MM.1S (cell line): ENCODE results near the gene ANKS1B.

Experiments
- DNase-seq: peaks from one replicate; pipeline ENCODE4 v3.0.0-alpha.2; 2015
- H2AFZ ChIP-seq: fragments of 300-600 bp; sonication (generic); 2 replicates; pipeline ENCODE4 v1.6.0; 2016; ENCODE audit warnings: antibody characterized with exemption, low read length
- H3F3A ChIP-seq: fragments of 300-600 bp; sonication (generic); 2 replicates; pipeline ENCODE4 v1.6.1; 2016; ENCODE audit warnings: mild to moderate bottlenecking, antibody characterized with exemption, low read length, moderate library complexity, mixed read lengths; ENCODE audit not compliant: insufficient read depth
- H3K27ac ChIP-seq: fragments of 300-600 bp; sonication (generic); 2 replicates; pipeline ENCODE4 v1.5.1; 2016; ENCODE audit warnings: mild to moderate bottlenecking, low read length
- H3K27me3 ChIP-seq: fragments of 300-600 bp; sonication (generic); replicated peaks from 2 replicates; pipeline ENCODE4 v1.6.0; 2016; ENCODE audit warnings: low read length; ENCODE audit not compliant: insufficient read depth
- H3K36me3 ChIP-seq: fragments of 300-600 bp; sonication (generic); replicated peaks from 2 replicates; pipeline ENCODE4 v1.6.1; 2016; ENCODE audit warnings: mild to moderate bottlenecking, low read length, mixed read lengths; ENCODE audit not compliant: insufficient read depth
- H3K4me1 ChIP-seq: fragments of 300-600 bp; sonication (generic); 2 replicates; pipeline ENCODE4 v1.6.1; 2016; ENCODE audit warnings: low read length, mixed read lengths
- H3K4me2 ChIP-seq: fragments of 300-600 bp; sonication (generic); 2 replicates; pipeline ENCODE4 v1.6.0; 2016; ENCODE audit warnings: low read depth, low read length
- H3K4me3 ChIP-seq: fragments of 300-600 bp; sonication (generic); 2 replicates; pipeline ENCODE4 v1.5.1; 2016; ENCODE audit warnings: low read length, mixed read lengths
- H3K79me2 ChIP-seq: fragments of 300-600 bp; sonication (generic); 2 replicates; pipeline ENCODE4 v1.6.1; 2016; ENCODE audit warnings: mixed run types, low read length, mixed read lengths
- H3K9ac ChIP-seq: fragments of 300-600 bp; sonication (generic); 2 replicates; pipeline ENCODE4 v1.6.1; 2016; ENCODE audit warnings: low read length, mixed read lengths
- H3K9me2 ChIP-seq: fragments of 300-600 bp; sonication (generic); replicated peaks from 2 replicates; pipeline ENCODE4 v1.6.1; 2016; ENCODE audit warnings: mild to moderate bottlenecking, low read length, mixed read lengths; ENCODE audit not compliant: insufficient read depth
- H3K9me3 ChIP-seq: fragments of 300-600 bp; sonication (generic); replicated peaks from 2 replicates; pipeline ENCODE4 v1.6.1; 2016; ENCODE audit warnings: mild to moderate bottlenecking, low read length, mixed read lengths; ENCODE audit not compliant: insufficient read depth
- H4K20me1 ChIP-seq: fragments of 300-600 bp; sonication (generic); 2 replicates; pipeline ENCODE4 v1.6.1; 2016; ENCODE audit warnings: mild to moderate bottlenecking, low read length, moderate library complexity, mixed read lengths; ENCODE audit not compliant: insufficient read depth
- EZH2 ChIP-seq: fragments of 300-600 bp; sonication (generic); optimal IDR thresholded peaks from 2 replicates; pipeline ENCODE3; 2017; ENCODE audit warnings: low read depth, mild to moderate bottlenecking, antibody characterized with exemption, low read length, mixed read lengths
- EZH2phosphoT487 ChIP-seq: fragments of 300-600 bp; sonication (generic); IDR thresholded peaks from 2 replicates; pipeline ENCODE4 v1.6.1; 2018; ENCODE audit warnings: antibody characterized with exemption, low read length
- TF ChIP-seq, protein P1 (sequence below): fragments of 300-600 bp; sonication (generic); IDR thresholded peaks from 2 replicates; pipeline ENCODE4 v1.5.1; 2016; ENCODE audit warnings: antibody characterized with exemption, low read length, mixed read lengths

The ANKS1B gene

DNA sequence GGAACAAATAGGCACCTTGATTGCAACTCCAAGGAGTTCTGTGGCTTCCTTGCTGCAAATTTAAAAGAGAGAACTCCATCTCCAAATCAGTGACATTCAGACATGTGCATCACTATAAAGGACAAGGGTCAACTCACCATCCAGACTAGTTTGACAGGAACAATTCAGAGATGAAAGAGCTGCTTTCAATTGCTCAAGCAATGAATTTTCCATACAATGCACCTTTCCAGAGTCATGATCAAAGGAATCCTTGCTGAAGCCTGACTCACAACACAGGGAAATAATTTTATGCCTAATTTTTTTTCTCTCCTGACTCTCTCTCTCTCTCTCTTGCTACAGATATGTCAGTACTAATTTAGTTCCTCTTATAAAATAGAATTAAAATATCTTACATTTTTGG is 717.7 kb downstream of the ANKS1B start:
- no peaks in the 10 kb centered on the region for H4K20me1 ChIP-seq
- no peak overlapping the region for H2AFZ ChIP-seq
- H3K4me3 ChIP-seq = no peak overlapping the region
- H3K9ac ChIP-seq = no peak overlapping the region
- no peaks in the 10 kb centered on the region for H3K4me1 ChIP-seq
- H3K9me2 ChIP-seq = no peaks in the 10 kb centered on the region
- no peaks in the 10 kb centered on the region for H3K9me3 ChIP-seq
- no peaks in the 10 kb centered on the region for H3K36me3 ChIP-seq
- no peaks in the 10 kb centered on the region for H3F3A ChIP-seq
- no peaks in the 10 kb centered on the region for H3K27me3 ChIP-seq
- no peaks in the 10 kb centered on the region for H3K79me2 ChIP-seq
- DNase-seq = no peak
- TF ChIP-seq EZH2 (no peak), EZH2phosphoT487 (no peak)
- TF ChIP-seq, protein P1, sequence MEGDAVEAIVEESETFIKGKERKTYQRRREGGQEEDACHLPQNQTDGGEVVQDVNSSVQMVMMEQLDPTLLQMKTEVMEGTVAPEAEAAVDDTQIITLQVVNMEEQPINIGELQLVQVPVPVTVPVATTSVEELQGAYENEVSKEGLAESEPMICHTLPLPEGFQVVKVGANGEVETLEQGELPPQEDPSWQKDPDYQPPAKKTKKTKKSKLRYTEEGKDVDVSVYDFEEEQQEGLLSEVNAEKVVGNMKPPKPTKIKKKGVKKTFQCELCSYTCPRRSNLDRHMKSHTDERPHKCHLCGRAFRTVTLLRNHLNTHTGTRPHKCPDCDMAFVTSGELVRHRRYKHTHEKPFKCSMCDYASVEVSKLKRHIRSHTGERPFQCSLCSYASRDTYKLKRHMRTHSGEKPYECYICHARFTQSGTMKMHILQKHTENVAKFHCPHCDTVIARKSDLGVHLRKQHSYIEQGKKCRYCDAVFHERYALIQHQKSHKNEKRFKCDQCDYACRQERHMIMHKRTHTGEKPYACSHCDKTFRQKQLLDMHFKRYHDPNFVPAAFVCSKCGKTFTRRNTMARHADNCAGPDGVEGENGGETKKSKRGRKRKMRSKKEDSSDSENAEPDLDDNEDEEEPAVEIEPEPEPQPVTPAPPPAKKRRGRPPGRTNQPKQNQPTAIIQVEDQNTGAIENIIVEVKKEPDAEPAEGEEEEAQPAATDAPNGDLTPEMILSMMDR = no peak
- no peak overlapping the region for H3K4me2 ChIP-seq
- H3K27ac ChIP-seq = no peak overlapping the region

DNA sequence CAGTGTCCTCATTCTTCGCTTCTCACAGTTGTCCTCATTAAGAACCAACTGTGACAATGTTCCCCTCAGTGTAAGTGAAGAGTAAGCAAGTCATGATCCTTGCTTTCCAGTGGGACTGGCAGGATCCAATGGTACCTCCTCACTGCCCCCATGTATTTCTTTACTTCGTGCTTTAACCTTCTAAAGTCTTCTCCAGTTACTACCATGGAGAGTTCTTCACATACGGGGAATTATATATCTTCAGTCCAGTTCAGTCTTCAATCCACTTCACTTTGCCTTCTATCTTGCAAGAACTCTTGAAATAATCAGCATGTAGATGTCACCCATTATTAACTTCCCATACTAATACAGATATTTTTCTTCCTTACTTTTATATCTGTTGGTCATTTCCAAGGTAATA is 719.1 kb downstream of the ANKS1B start:
- Histone ChIP-seq H3K27me3 (no peaks in the 10 kb centered on the region), H3K27ac (no peak overlapping the region), H3K79me2 (no peaks in the 10 kb centered on the region), H3K9ac (no peak overlapping the region), H3K9me2 (no peaks in the 10 kb centered on the region), H3K4me3 (no peak overlapping the region), H3K36me3 (no peaks in the 10 kb centered on the region), H3K4me1 (no peaks in the 10 kb centered on the region), H4K20me1 (no peaks in the 10 kb centered on the region), H3K9me3 (no peaks in the 10 kb centered on the region), H3F3A (no peaks in the 10 kb centered on the region), H2AFZ (no peak overlapping the region), H3K4me2 (no peak overlapping the region)
- DNase-seq = no peak
- TF ChIP-seq EZH2phosphoT487 = no peak
- no peak for TF ChIP-seq EZH2
- TF ChIP-seq, protein P1 = no peak

DNA sequence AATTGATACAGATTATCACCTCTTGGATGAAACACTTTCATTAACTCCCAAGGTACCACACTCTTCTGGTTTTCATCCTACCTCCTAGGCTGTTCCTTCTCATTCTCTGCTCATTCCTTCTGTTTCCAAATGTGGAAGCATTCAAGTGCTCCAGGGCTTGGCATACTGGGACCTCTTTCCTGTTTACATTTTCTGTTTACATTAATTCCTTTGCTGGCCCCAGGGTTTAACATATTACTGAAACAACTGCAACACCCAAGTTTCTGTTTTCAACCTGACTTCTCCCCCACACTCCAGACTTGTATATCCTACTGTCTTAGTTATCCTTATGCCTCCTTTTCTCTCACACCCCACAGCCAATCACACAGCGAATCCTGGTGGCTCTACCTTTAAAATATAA is 723.5 kb downstream of the ANKS1B start:
- DNase-seq = no peak
- TF ChIP-seq, protein P1 = no peak
- TF ChIP-seq EZH2phosphoT487 (no peak), EZH2 (no peak)
- H3K36me3 ChIP-seq = no peaks in the 10 kb centered on the region
- no peaks in the 10 kb centered on the region for H3K4me1 ChIP-seq
- H4K20me1 ChIP-seq = no peaks in the 10 kb centered on the region
- no peak overlapping the region for H3K4me2 ChIP-seq
- H3K79me2 ChIP-seq = no peaks in the 10 kb centered on the region
- H3F3A ChIP-seq = no peaks in the 10 kb centered on the region
- H3K27ac ChIP-seq = no peak overlapping the region
- H3K9me2 ChIP-seq = no peaks in the 10 kb centered on the region
- no peak overlapping the region for H3K4me3 ChIP-seq
- no peak overlapping the region for H3K9ac ChIP-seq
- no peak overlapping the region for H2AFZ ChIP-seq
- H3K9me3 ChIP-seq = no peaks in the 10 kb centered on the region
- H3K27me3 ChIP-seq = no peaks in the 10 kb centered on the region
